PFSK-1 (cell line): Measurements from ENCODE around the gene SYNGR4.

Experiments used
- FOXP2 ChIP-seq: optimal IDR thresholded peaks from 2 replicates; pipeline ENCODE3; 2011; ENCODE audit warnings: borderline replicate concordance, control low read depth, inconsistent platforms; ENCODE audit not compliant: insufficient read depth; ENCODE audit errors: extremely low read length, extremely low read depth
- POLR2AphosphoS5 ChIP-seq: IDR thresholded peaks from 2 replicates; pipeline ENCODE4 v1.6.1; 2012; ENCODE audit warnings: low read depth, mild to moderate bottlenecking, control low read depth, low read length, moderate library complexity
- SIN3A ChIP-seq: IDR thresholded peaks from 2 replicates; pipeline ENCODE4 v1.6.1; 2012; ENCODE audit warnings: mild to moderate bottlenecking, low read length, moderate library complexity, borderline replicate concordance; ENCODE audit not compliant: insufficient read depth
- TAF1 ChIP-seq: IDR thresholded peaks from 2 replicates; pipeline ENCODE4 v1.6.1; 2012; ENCODE audit warnings: low read length, control low read depth, borderline replicate concordance; ENCODE audit not compliant: insufficient read depth
- TF ChIP-seq, protein P1 (sequence below), 2 experiments: IDR thresholded peaks; 2 replicates each; pipeline versions ENCODE4 v1.6.1 to v1.8.0; 2011 to 2012; ENCODE audit warnings: low read depth in 2 of 2, low read length in 2 of 2, control low read depth in 1 of 2, inconsistent platforms in 1 of 2, mild to moderate bottlenecking in 1 of 2, moderate library complexity in 1 of 2; ENCODE audit not compliant: insufficient read depth in 1 of 2

SYNGR4 gene

DNA sequence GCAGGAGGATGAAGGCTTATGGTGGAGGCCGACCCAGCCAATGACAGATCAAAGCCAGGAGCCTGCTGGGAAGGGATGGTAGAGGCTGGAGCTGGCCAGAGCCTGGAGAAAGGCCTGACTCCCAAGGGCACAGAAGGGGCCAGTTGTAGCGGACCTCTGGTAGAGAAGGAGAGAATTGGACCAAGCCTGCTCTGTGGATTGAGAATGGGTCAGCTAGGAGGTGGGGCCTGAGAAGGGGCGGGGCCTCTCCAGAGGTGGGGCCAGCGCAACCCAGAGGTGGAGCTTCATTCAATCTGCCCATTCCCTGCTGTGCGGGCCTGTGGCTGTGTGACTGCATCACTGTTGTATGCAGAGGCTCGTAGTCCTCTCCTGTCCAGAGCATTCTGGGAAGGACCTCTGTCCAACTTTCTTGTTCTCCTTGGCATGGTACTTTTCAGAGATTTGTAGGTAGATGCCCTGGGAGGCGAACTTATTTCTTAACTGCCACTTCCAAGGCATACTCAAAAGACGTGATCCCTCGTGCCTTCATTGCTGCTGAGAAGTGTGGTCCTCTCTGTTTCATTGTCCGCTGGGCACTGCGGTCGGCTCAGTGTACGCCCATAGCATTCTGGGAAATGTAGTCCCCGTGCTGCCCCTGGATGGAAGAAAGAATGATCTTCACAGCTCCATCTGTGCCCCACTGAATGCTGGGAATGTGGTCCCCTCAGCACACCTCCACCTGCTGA is 36.0 kb downstream of the SYNGR4 start:
- TF ChIP-seq TAF1 (no peak; the same call in 1 of the 2 replicates), POLR2AphosphoS5 (peak; percentile 83)
- TF ChIP-seq, protein P1, sequence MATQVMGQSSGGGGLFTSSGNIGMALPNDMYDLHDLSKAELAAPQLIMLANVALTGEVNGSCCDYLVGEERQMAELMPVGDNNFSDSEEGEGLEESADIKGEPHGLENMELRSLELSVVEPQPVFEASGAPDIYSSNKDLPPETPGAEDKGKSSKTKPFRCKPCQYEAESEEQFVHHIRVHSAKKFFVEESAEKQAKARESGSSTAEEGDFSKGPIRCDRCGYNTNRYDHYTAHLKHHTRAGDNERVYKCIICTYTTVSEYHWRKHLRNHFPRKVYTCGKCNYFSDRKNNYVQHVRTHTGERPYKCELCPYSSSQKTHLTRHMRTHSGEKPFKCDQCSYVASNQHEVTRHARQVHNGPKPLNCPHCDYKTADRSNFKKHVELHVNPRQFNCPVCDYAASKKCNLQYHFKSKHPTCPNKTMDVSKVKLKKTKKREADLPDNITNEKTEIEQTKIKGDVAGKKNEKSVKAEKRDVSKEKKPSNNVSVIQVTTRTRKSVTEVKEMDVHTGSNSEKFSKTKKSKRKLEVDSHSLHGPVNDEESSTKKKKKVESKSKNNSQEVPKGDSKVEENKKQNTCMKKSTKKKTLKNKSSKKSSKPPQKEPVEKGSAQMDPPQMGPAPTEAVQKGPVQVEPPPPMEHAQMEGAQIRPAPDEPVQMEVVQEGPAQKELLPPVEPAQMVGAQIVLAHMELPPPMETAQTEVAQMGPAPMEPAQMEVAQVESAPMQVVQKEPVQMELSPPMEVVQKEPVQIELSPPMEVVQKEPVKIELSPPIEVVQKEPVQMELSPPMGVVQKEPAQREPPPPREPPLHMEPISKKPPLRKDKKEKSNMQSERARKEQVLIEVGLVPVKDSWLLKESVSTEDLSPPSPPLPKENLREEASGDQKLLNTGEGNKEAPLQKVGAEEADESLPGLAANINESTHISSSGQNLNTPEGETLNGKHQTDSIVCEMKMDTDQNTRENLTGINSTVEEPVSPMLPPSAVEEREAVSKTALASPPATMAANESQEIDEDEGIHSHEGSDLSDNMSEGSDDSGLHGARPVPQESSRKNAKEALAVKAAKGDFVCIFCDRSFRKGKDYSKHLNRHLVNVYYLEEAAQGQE (IDR thresholded peaks at IDR 0.05; ENCODE audit: insufficient read depth in 1 of 2, low read depth in 2 of 2, low read length in 2 of 2): peak; percentile 50 to 73; a peak in 3 of 4 replicates

DNA sequence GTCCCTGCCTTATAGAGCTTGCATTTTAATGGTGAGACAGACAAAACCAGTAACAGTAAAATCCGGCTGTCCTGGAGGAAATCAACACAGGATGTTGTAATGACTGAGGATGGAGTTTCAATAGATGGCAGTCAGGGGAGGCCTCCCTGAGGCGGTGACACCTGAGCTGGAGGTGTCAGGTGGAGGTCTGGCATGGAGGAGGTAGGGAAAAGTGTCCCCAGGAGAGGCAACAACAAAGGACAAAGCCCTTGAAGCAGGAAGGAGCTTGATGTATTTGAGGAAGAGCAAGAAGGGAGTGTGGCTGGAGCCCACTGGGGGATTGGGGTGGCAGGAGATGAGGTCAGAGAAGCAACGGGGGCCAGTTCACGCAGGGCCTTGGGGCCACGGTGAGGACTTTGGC is 37.1 kb downstream of the SYNGR4 start:
- TF ChIP-seq POLR2AphosphoS5 (no peak), SIN3A (no peak), TAF1 (no peak), FOXP2 (no peak)
- TF ChIP-seq, protein P1 (IDR thresholded peaks at IDR 0.05; ENCODE audit: insufficient read depth in 1 of 2, low read depth in 2 of 2, low read length in 2 of 2): no peak

DNA sequence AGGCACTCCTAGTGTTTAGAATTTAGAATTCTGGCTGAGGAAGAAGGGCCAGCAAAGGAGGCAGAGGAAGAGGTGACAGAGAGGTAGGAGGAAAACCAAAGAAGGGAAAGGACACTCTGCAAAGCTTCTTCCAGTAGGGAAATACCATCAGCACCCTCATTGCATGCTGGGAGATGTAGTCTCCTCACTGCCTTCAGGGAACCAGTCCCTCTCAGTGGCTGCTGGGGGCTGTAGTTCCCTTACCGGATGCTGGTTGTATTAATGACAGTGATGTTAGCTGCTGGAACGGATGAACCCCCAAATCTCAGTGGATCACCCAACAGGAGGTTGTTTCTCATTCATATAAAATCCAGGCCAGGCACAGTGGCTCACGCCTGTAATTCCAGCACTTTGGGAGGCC is 39.4 kb downstream of the SYNGR4 start:
- TF ChIP-seq FOXP2: no peak
- no peak for TF ChIP-seq SIN3A
- TF ChIP-seq TAF1: no peak
- TF ChIP-seq POLR2AphosphoS5: no peak
- TF ChIP-seq, protein P1 (IDR thresholded peaks at IDR 0.05; ENCODE audit: insufficient read depth in 1 of 2, low read depth in 2 of 2, low read length in 2 of 2): no peak

DNA sequence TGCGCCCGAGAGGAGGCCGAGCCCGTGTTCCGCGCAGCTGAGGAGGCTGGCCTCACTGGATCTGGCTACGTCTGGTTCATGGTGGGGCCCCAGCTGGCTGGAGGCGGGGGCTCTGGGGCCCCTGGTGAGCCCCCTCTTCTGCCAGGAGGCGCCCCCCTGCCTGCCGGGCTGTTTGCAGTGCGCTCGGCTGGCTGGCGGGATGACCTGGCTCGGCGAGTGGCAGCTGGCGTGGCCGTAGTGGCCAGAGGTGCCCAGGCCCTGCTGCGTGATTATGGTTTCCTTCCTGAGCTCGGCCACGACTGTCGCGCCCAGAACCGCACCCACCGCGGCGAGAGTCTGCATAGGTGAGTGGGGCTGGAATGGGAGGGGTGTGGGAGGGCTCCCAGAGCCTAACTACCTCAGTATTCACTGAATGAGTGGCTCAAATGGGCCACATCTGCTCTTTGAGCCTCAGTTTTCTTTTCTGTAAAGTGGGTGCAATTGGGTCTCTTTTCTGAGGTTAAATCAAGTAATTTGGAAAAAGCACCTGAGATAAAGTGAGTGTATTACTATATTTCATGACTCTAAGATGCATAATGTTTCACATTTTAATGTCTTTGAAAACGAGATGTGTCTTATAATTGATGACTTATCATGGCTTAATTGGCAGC is 41.0 kb downstream of the SYNGR4 start:
- TF ChIP-seq, protein P1 (IDR thresholded peaks at IDR 0.05; ENCODE audit: insufficient read depth in 1 of 2, low read depth in 2 of 2, low read length in 2 of 2): no peak
- TF ChIP-seq POLR2AphosphoS5 (no peak), FOXP2 (no peak), SIN3A (no peak), TAF1 (no peak)
